Measurements from ENCODE around the gene LTBP1.
A peak's percentile ranks its signal among the peaks of the same experiment; 100 is the strongest.
"Not testable (repeated sequence)": the region's sequence is repeated elsewhere in the genome, so short reads cannot be mapped to it uniquely, and the experiment has no call there.

The LTBP1 gene

GRCh38 chr2:33409417-33409955 is 462.7 kb downstream of the LTBP1 start:
- DNase-seq = no peak

- no peak for DNase-seq
Observed at GRCh38 chr2:33411765-33412164, 465.0 kb downstream of the LTBP1 start.

DNA sequence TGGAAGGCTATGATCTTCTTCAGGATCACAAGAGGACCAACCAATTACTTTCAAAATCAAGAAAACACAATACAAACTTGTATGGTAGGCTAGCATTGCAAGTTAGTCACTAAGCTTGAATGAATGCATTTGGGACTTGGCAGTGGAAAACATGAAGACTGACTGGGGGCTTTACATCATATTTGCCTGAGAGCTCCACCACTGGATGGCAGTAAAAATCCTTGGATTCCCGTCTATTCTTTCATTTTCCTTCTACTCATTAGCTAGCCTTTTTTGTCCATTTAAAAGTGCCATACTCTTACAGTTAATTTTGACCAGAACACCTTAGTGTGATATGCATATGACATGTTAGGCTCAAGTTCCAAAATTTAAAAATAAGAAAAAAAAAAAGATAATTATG is 466.2 kb downstream of the LTBP1 start:
- no peak for DNase-seq

GRCh38 chr2:33419581-33420200 is 472.9 kb downstream of the LTBP1 start:
- DNase-seq = no peak

GRCh38 chr2:33420726-33421125 is 474.0 kb downstream of the LTBP1 start:
- DNase-seq = no peak

DNA sequence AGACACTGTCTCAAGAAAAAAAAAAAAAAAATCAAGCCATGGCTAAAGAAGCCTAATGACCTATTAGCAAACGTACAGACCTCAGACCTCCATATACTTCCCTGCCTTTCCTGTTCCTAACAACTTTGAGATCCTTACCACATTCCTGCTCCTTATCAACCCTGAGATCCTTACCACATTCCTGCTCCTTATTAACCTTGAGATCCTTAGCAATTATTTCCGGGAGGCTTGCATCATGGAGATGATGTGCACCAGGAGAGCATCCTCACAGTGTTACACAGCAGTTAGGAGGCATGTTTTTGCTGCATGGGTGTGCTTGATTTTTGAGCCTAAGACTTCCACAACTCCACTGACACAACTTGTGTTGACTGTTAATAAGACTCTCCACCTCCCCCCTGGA is 475.1 kb downstream of the LTBP1 start:
- DNase-seq = no peak

DNA sequence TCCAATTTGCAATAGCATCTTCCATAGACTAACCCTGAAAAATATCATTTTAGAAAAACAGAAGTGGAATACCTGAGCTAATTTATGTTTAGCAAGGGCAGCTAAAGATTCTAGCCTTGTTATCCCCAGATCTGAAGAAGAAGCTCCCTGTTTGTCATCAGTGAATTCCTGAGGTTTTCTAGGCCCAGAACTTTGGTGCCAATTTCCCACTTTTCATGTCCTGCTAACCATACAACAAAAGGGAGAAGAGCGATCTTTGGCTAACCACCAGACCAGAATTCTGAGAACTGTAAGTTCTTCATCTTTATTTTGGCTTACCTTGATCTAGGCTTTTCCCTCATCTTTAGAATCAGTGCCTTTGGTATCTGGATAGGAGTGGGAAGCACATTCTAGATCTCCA is 478.4 kb downstream of the LTBP1 start:
- DNase-seq = no peak

DNA sequence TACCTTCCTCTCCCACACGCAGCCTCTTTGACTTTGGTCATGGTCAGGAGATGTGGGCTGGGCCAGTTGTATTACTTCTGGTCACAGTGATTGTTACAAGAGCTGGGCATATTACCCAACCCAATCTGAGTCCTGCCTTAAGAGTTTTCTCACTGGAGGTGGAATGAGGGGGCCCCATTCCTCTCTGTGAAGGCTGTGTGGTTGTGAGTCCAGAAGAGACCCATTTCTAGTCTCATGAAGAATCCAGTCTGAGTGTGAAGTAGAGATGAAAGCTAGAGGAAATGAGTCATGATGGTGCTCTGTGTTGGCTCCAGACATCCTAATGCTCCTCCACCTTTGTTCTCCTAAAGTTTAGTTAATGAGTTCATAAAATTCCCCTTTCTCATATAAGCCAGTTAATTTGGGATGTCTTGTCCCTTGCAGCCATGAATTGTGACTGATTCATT is 478.9 kb downstream of the LTBP1 start:
- no peak for DNase-seq

DNA sequence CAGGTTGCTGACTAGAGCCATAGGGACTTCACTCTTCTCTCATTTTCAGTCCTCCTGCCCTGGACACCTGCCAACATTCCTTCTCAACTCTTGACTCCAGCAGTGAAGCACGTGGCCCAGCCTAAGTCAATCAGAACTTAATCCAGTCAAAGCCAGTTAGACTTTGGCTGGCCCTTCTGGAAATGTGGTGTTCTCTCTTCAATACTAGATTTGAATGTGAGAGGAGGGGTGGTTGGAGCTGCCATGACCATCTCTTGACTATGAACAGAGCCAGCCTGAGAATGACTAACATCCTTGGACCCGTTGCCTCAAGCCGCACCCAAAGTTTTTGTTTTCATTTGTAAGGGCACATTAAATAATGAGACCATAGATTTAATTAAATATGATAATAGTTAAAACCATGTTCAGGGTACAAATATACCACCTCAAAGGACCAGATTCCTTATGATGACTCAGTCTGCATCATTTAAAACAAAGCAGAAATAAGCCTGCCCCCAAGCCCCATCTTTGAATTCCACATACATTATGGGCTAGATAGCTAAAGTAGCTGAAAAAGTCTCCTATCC is 480.0 kb downstream of the LTBP1 start:
- no peak for DNase-seq

- DNase-seq = no peak
Observed at GRCh38 chr2:33430077-33430476, 483.3 kb downstream of the LTBP1 start.

GRCh38 chr2:33430856-33431255 is 484.1 kb downstream of the LTBP1 start:
- DNase-seq = no peak

DNA sequence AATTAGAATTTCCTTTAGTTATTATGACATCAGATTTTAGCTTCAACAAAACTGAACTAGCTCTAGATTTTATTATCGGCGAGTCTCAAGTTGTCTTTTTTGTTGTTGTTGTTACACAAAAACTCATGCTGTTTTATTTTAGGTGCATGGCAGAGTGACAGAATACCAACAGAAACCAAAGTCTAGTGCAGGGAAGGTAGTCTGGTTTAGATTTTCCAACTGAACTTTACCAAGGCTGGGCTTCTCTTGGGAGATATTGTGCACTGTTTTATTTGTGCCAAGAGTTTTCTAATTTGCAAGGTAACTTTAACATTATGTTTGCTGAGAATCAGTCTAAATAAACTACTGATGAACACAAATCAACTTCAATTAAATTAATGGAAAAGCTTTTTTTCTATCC is 486.1 kb downstream of the LTBP1 start:
- DNase-seq = no peak

- no peak for DNase-seq
Observed at GRCh38 chr2:33433279-33434235, 486.8 kb downstream of the LTBP1 start.

DNA sequence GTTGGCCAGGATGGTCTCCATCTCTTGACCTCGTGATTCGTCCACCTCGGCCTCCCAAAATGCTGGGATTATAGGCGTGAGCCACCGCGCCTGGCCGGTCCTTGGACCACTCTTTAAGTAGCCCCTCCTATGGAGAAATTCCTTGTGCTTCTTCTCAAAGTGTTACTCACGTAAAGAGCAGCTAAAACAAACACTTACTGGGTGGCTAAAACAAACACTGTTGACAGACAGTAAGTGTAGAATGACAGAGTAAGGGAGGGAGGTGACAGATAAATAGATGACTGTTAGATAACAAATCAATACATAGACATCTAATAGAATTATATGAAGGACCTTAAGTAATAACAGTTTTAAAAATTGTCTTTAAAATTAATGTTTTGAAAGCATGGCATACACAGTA is 488.8 kb downstream of the LTBP1 start:
- DNase-seq = no peak

- DNase-seq = no peak
Observed at GRCh38 chr2:33436083-33436482, 489.3 kb downstream of the LTBP1 start.

DNA sequence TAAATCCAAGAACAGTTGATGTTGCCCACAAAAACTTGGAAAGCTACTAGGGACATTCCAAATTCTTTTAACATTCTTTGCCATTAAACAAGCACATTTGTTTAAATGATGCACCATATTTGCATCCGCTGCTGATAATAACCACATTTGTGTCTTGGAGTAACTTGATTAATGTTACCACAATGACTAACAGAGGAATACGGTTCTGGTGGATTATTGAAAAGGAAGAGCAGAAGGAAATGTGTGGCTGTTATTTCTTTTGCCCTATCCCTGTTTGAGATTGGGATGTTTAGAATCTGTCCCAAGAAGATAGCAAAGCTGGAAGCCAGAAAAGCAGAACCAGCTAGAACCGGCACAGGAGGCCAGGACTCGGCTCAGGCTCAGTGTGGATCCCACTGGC is 490.5 kb downstream of the LTBP1 start:
- no peak for DNase-seq

GRCh38 chr2:33437815-33438214 is 491.1 kb downstream of the LTBP1 start:
- DNase-seq = no peak

DNA sequence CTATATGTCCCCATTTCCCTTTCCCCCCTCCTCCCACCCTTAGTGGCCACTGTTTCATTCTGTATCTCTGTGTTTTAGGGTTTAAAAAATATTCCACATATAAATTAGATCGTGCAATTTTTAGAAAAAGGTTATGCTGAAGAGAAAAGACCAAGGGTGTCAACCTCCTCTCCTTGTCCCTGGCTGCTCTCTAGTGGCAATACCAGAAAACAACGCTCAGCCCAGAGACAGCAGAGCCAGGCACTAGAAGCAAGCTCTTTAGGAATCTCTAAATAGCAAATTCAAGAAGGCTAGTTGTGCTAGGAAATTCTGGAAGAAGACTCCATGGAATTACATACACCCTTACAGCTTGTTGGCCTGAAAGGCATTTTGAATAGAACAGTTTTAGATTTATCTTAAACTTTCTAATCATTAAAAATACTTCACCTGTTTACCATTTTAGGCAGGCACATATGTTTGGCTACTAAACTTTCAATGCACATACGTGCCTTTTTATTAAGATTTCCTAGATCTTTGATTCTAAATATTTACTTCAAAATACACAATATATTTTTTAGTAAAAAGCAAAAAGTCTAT is 494.6 kb downstream of the LTBP1 start:
- peak; percentile 2 for DNase-seq

DNA sequence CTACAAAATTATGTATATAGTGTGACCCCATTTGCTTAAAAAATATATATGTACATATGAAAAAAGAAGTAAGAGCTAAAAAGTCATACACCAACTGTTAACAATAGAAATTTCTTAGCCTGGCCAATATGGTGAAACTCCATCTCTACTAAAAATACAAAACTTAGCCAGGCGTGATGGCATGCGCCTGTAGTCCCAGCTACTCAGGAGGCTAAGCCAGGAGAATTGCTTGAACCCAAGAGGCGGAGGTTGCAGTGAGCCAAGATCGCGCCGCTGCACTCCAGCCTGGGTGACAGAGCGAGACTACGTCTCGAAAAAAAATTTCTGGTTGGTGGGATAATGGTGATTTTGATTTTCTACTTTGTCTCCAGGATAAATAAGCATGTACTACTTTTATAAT is 495.3 kb downstream of the LTBP1 start:
- not testable (repeated sequence) for DNase-seq

DNA sequence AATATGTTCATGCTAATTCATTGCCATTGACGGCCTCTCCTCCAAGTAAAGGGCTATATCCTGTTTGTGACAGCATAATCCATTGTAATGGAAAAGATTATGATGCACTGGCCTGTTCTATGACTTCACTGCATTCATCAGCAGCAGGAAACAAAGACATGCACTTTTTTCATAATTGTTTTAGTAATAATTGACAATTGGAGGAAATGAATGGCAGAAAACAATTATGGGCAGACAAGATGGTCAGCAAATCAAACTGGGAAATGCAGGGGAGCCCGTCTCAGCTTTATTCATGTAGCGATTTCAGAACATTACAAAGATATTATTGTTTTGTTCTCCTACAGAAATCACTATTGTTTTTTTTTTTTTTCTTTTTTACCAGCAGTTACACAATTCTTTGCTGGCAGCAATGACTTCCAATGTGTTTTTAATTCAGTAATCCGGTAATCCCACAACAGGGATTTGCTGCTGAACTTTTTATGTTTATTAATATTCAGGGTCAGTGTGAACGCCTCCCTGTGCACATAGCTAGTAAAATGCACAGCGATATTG is 495.9 kb downstream of the LTBP1 start:
- no peak for DNase-seq

GRCh38 chr2:33443274-33443829 is 496.6 kb downstream of the LTBP1 start:
- DNase-seq = no peak

GRCh38 chr2:33444967-33445366 is 498.2 kb downstream of the LTBP1 start:
- no peak for DNase-seq
